Measurements from ENCODE around the gene LIX1L. TPM values are rescaled to one million over a fixed set of nuclear protein-coding genes. Genes with fewer than 3 reads are reported as not detected.

LIX1L gene
- total and polyA plus RNA-seq, 8 donors: 5.8 to 28.4 (median 9.0) TPM

DNA sequence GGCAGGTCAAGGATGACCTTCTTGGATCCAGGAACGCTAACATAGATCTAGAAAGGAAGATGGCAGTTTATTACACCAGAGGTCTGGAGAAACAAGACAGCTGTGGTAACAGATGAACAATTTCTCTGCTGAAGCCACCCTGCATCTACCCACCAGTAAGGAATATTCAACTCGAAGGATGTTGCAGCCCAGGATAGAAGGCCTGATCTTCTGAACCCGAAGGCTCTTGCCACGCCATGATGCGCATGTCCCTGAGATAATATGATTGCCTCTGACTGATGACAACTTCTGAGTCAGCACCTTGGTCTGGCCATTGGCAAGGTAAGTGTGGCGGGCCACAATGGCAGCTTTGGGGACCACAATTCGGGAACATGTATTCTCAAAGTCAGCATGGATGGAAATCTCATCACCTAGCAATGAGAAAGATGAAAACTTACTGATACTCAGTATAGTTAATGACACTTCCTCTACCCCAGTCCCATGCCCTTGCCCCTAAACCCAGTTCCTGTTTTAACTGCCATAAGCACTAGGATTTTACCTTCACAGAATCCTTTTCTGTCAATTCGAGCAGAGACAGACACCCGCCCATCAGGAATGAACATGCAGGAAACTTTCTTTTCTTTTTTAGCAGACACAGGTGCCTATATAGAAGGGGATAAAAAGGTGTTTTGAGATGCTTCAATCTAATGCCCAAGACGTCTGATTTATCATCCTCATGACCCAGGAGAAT, 36.7 kb upstream of the LIX1L start:
- intact Hi-C loops (cut with DNase I; ENCODE audit: low total_unique reads): no loop called here
- Histone ChIP-seq H3K36me3 (peaks cover 30 to 44% (median 36%) of the 10 kb centered on the region in 4 donors), H3K27ac (peak overlapping the region; percentile 71 to 100 (median 97)), H3K27me3 (no peaks in the 10 kb centered on the region), H3K4me3 (peak overlapping the region; percentile 70 to 97 (median 76)), H3K9me3 (no peaks in the 10 kb centered on the region), H3K4me1 (peaks cover 38 to 69% (median 49%) of the 10 kb centered on the region in 4 donors)
- 2 to 11% (median 6%) methylated on average over 9 to 10 of the region's 10 CpGs for WGBS, 5 donors
- peak; percentile 43 to 47 for DNase-seq
- TF ChIP-seq, protein P1, sequence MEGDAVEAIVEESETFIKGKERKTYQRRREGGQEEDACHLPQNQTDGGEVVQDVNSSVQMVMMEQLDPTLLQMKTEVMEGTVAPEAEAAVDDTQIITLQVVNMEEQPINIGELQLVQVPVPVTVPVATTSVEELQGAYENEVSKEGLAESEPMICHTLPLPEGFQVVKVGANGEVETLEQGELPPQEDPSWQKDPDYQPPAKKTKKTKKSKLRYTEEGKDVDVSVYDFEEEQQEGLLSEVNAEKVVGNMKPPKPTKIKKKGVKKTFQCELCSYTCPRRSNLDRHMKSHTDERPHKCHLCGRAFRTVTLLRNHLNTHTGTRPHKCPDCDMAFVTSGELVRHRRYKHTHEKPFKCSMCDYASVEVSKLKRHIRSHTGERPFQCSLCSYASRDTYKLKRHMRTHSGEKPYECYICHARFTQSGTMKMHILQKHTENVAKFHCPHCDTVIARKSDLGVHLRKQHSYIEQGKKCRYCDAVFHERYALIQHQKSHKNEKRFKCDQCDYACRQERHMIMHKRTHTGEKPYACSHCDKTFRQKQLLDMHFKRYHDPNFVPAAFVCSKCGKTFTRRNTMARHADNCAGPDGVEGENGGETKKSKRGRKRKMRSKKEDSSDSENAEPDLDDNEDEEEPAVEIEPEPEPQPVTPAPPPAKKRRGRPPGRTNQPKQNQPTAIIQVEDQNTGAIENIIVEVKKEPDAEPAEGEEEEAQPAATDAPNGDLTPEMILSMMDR (IDR thresholded peaks at IDR 0.05): no peak
- peak in 2 of 3 donors; percentile 81 to 89 for TF ChIP-seq POLR2AphosphoS5 (IDR thresholded peaks at IDR 0.05)

DNA sequence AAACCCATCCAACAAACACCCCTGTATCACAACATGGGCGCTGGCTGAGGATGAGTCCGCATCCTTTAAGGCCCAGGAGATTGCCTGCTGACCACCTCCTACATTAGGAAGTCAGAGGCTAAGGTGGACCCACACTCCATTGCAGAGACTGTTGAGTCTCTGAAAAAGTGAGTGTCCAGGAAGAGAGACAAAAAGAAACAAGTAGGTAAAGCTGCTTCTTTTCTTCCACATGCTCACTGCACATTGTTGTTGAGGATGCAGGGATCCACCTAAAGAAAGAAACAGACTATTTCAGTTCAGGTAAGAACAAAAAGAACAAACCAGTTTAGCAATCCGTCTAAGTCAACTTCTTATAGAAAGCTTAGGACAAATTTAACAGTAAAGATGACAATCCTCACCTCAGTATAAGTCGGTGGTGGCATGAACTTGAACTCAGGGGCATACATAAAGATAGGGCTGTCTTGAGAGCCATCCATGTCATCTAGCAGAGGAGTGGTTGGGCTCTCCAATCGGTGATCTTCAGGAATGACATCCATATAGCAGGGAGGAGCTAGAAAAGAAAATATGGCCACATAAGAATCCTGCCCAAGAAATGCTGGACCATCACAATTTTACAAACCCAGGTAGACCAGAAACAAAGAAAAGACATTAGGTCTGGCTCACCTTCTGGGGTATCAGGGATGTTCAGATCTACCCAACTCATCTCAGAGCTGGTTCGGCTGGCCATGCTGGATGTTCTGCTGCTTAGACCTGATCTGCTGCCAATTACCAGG, 36.0 kb upstream of the LIX1L start:
- Histone ChIP-seq H3K27me3 (no peaks in the 10 kb centered on the region), H3K27ac (peak overlapping the region; percentile 71 to 100 (median 97)), H3K4me3 (peak overlapping the region; percentile 70 to 97 (median 76)), H3K9me3 (no peaks in the 10 kb centered on the region), H3K36me3 (peaks cover 30 to 44% (median 36%) of the 10 kb centered on the region in 4 donors), H3K4me1 (peaks cover 30 to 69% (median 43%) of the 10 kb centered on the region in 4 donors)
- peak; percentile 24 to 39 for DNase-seq
- TF ChIP-seq EP300 (IDR thresholded peaks at IDR 0.05) (no peak), POLR2AphosphoS5 (IDR thresholded peaks at IDR 0.05) (peak in 2 of 3 donors; percentile 25 to 74)
- WGBS, 5 donors: 15 to 26% (median 19%) methylated on average over 6 of the region's 6 CpGs
- intact Hi-C loops (cut with DNase I; ENCODE audit: low total_unique reads): no loop called here

DNA sequence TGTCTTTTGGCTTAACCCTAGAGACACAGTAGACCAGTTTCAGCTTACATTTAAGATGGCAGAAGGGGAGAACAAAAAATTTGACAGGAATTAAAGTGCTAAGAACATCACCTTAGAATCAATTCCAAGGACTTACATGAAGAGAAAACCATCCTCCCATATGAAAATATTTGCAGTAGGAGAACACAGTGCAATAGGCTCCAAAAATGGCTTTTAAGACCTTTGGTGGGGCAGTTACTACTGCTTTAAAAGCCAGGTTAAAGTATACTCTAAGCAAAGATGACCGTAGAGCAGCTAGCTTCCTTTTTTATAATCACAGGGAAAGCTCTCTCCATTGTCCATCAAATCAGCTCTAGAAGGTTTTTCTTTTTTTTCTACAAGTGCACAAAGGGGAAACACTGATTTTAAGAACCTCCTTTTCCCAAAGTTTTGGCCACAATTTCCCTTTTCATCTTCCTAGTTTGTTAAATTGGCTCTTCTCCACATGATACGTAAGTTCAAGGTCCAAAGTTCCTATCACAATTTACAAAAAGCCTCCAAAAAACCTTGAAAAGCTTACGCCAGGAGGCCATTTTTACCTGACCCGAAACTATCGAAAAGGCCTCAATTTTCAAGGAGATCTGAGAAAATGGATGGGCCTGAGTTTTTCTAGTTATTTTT, 35.3 kb upstream of the LIX1L start:
- peaks cover 30 to 44% (median 36%) of the 10 kb centered on the region in 4 donors for H3K36me3 ChIP-seq
- intact Hi-C loops (cut with DNase I; ENCODE audit: low total_unique reads): no loop called here

DNA sequence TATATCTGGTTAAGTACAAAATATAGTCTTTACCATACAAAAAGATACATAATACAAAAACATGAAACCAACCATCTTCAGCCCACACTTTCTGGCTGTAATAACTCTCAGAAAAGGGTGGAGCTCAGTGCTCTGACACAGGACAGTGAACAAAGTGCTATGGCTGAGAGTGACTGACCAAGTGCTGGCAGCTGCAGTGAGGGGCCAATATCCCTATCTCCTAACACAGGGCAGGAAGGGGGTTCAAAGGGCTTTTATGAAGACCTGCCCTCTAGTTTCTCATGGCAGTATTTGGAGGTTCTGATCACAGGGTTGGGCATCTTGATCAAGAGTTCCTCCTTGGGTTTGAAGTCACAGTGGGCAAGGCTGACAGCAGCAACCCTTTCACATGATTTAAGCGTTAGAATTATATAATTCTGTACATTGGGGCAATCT, 34.7 kb upstream of the LIX1L start:
- Histone ChIP-seq H3K27me3 (no peaks in the 10 kb centered on the region), H3K9me3 (no peaks in the 10 kb centered on the region), H3K27ac (peak overlapping the region; percentile 25 to 100 (median 97)), H3K4me1 (peaks cover 18 to 57% (median 40%) of the 10 kb centered on the region in 4 donors), H3K4me3 (peak overlapping the region; percentile 70 to 97 (median 76)), H3K36me3 (peaks cover 30 to 44% (median 36%) of the 10 kb centered on the region in 4 donors)
- intact Hi-C loops (cut with DNase I; ENCODE audit: low total_unique reads): no loop called here
- DNase-seq: peak in 1 of 2 donors; percentile 29
- 24 to 49% (median 37%) methylated on average over 1 of the region's 1 CpG for WGBS, 5 donors
- TF ChIP-seq POLR2A (IDR thresholded peaks at IDR 0.05) (peak in 1 of 4 donors; percentile 25), POLR2AphosphoS5 (IDR thresholded peaks at IDR 0.05) (peak in 2 of 3 donors; percentile 53 to 85), EP300 (IDR thresholded peaks at IDR 0.05) (no peak)

More for the DNA sequence above, 35.3 kb upstream of the LIX1L start:
- peak overlapping the region; percentile 68 to 100 (median 97) for H3K27ac ChIP-seq
- peak overlapping the region; percentile 70 to 97 (median 76) for H3K4me3 ChIP-seq
- H3K4me1 ChIP-seq: peaks cover 23 to 63% (median 40%) of the 10 kb centered on the region in 4 donors
- H3K27me3 ChIP-seq: no peaks in the 10 kb centered on the region
- peak in 1 of 3 donors; percentile 8 for TF ChIP-seq POLR2AphosphoS5 (IDR thresholded peaks at IDR 0.05)
- no peak for TF ChIP-seq POLR2A (IDR thresholded peaks at IDR 0.05)
- no peak for DNase-seq
- H3K9me3 ChIP-seq: no peaks in the 10 kb centered on the region
- WGBS, 5 donors: 29 to 42% (median 32%) methylated on average over 5 of the region's 5 CpGs

DNA sequence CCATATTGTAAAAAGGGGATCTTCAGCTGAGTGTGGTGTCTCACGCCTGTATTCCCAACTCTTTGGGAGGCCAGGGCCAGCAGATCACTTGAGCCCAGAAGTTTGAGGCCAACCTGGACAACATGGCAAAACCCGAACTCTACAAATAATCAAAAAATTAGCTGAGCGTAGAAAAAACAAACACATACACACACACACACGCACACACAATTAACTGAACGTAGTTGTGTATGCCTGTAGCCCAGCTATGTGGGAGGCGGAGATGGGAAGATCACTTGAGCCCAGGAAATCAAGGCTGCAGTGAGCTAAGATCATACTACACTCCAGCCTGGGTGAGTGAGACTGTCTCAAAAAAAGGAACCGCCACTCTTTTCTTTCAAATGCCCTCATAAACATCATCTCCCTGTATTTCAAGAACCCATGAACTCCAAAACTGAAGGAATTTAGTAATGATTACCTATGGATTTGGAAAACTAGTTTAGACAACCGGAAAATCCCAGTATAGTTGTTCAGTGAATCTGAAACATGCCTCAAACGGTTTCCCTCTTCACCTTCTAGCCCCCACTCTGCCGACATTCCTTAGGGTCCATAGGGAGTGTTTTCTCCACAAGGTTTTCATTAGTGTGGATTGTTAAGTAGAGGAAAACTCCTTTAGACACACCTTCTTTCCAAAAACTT, 34.1 kb upstream of the LIX1L start:
- no peaks in the 10 kb centered on the region for H3K9me3 ChIP-seq
- intact Hi-C loops (cut with DNase I; ENCODE audit: low total_unique reads): no loop called here
- peak overlapping the region; percentile 70 to 97 (median 76) for H3K4me3 ChIP-seq
- 51 to 65% (median 56%) methylated on average over 10 of the region's 10 CpGs for WGBS, 5 donors
- peak overlapping the region; percentile 80 to 100 (median 97) for H3K27ac ChIP-seq
- peak; percentile 44 to 71 for DNase-seq
- peaks cover 30 to 44% (median 36%) of the 10 kb centered on the region in 4 donors for H3K36me3 ChIP-seq
- H3K27me3 ChIP-seq: no peaks in the 10 kb centered on the region
- H3K4me1 ChIP-seq: peaks cover 15 to 53% (median 40%) of the 10 kb centered on the region in 4 donors
- TF ChIP-seq POLR2AphosphoS5 (IDR thresholded peaks at IDR 0.05) (peak in 2 of 3 donors; percentile 80 to 87), EP300 (IDR thresholded peaks at IDR 0.05) (no peak)
